Activated CD4-positive, CD25-positive, alpha-beta regulatory T cell (primary cell): Measurements from ENCODE around the gene ARHGEF7.

Source experiments
- DNase-seq, 4 experiments: peaks; one replicate each; lab custom pipeline; 2025; lab: John Stamatoyannopoulos, UW

ARHGEF7 gene

GRCh38 chr13:111325941-111326620, 211.0 kb downstream of the ARHGEF7 start:
- no peak for DNase-seq

GRCh38 chr13:111326621-111326965, 211.5 kb downstream of the ARHGEF7 start:
- no peak for DNase-seq

DNA sequence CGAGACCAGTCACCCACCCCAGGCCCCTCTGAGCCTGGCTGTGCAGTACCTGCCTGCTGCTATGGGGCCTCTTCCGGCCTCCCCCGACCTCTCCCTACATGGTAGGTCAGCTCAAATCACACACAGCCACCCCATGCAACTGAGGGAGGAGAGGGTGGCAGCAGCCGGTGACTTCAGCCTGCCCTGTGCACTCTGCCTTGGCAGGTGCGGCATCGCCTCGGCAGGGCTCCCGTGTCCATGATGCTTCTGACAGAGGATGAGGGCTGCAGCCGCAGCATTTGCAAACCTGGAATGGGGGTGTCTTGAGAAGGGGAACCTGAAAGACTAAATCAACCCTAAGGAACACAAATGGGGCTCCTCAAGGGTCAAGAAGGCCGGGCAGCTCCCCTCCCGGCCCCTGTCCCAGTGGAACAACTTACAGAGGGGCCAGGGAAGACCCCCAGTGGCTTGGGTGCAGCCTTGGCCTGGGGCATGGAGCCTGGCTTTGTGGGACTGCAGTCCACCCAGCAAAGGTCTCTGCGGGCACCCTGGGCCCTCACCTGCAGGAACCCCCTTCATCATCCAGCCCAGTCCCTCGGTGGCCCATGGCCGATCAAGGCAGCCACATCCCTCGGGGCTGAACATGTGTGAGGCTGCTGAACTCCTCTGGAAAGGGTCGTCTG, 212.0 kb downstream of the ARHGEF7 start:
- no peak for DNase-seq

GRCh38 chr13:111327730-111328573, 212.8 kb downstream of the ARHGEF7 start:
- no peak for DNase-seq

GRCh38 chr13:111328574-111329410, 213.7 kb downstream of the ARHGEF7 start:
- DNase-seq: no peak

GRCh38 chr13:111329641-111330040, 214.5 kb downstream of the ARHGEF7 start:
- DNase-seq: no peak

GRCh38 chr13:111330066-111330610, 215.0 kb downstream of the ARHGEF7 start:
- DNase-seq: no peak

DNA sequence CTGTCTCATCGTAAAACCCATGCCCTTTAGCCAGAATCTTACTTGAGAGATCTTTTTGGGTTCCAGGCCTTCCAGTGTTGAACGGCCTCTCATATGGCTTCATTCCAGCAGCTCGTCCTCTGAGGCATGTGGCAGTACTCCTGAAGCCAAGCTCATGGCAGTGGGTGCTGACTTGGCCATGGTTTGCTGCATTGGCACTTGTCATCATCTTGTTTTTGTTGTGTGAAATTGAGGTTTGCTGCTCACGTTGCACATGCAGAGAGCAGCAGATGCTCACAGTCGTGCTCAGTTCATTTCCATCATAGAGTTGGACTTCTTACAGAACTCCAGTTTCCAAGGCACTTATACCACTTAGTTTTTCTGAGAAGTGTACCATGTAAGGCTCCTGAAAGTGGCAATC, 220.2 kb downstream of the ARHGEF7 start:
- no peak for DNase-seq

GRCh38 chr13:111336666-111337065, 221.6 kb downstream of the ARHGEF7 start:
- DNase-seq: no peak

DNA sequence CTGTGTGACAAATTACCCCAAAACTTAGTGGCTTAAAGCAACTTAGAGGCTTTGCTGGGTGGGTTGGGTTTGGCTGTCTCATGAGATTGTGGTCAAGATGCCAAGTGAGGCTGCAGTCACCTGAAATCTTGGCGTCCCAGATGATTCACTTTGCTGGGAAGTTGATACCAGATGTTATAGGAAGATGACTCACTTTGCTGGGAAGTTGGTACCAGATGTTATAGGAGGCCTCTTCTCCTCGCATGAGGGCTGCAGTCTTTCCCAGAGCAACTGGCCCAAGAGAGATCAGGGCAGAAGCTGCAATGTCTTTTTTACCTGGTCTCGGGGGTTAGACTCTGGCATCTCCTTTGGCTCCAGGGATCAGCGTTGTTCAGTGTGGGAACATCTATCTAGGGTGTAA, 222.1 kb downstream of the ARHGEF7 start:
- DNase-seq: no peak

GRCh38 chr13:111337741-111338140, 222.6 kb downstream of the ARHGEF7 start:
- no peak for DNase-seq

- no peak for DNase-seq
These were observed 223.7 kb downstream of the ARHGEF7 start for GRCh38 chr13:111338841-111339240.

GRCh38 chr13:111339366-111340143, 224.4 kb downstream of the ARHGEF7 start:
- no peak for DNase-seq

DNA sequence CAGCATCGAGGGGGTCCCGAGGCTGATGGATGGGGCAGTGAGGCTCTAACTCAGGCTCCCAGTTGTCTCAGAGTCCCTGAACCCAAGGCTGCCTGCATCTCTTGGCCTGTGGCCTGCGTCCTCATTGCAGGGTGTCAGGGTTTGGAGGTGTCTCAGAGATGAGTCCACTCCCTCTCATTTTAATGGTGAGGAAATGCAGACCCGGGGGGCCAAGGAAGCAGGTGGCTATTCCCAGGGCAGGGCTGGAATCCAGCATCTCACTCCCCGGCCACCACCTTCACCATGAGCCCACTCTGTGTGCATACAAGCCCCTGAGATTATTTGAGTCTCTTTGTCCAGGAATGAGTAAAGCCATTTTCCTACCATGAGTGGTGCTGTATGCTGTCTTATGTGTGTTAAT, 226.8 kb downstream of the ARHGEF7 start:
- no peak for DNase-seq

DNA sequence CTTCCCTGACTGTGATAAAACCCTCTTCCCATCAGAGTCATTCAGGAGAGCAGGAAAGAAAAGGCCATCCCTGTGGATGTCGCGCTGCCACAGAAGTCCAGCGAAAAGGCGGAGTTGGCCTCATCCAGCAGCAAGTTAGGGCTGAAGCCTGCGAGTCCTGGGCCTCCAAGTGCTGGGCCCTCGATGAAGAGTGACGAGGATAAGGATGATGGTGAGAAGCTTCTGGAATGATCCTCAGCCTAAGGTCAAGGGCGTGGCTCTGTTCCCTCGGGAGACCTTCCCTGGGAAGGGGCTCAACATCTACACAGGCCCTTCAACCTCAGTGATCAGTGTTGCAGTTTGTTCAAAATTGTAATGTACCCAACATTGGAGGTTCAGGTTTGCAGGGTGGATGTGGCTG, 227.6 kb downstream of the ARHGEF7 start:
- DNase-seq: no peak

- no peak for DNase-seq
These were observed 228.2 kb downstream of the ARHGEF7 start for GRCh38 chr13:111343186-111343805.

DNA sequence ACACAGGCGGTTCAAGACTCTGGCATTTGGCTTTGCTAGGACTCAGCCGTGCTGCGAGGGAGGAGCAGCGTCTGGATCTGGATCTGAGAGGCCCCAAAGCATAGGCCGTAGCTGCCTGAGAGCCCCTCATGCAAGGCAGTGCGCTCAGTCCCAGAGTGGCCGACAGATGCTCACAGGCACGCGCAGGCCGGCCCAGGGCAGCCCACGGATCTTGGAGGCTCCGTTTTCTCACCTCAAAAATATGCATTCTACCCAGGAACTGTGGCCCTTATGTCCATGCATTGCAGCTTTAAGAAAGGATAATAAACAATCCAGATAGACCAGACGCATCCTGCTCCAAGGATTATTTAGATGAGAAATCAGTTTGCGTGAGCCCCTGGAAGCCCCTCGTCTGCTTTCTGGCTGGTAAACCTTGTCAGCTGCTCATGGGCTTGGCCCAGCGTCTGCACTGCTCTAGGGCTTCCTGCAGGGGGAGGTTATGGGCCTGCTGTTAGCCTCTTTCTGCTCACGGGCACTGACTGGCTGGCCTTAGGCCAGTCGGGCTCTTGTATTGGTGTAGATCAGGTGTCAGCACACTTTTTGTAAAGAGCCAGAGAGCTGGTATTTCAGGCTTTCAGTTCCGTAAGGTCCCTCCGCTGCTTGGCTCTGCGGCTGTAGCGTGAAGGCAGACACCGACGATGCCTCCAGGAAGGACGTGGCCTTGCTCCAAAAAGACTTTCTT, 229.5 kb downstream of the ARHGEF7 start:
- DNase-seq: no peak

- no peak for DNase-seq
These were observed 230.6 kb downstream of the ARHGEF7 start for GRCh38 chr13:111345682-111346081.

- DNase-seq: no peak
These were observed 231.1 kb downstream of the ARHGEF7 start for GRCh38 chr13:111346101-111346680.
